Measurements from ENCODE around the gene DBH. TPM values are rescaled to one million over a fixed set of nuclear protein-coding genes. Genes with fewer than 3 reads are reported as not detected.

The DBH gene
- total RNA-seq, 4 donors from 2014 or later, result 0.11 to 0.15 TPM; not detected in 2

- intact Hi-C loops (cut with DNase I), result no loop called here
- no peaks in the 10 kb centered on the region for H3K9me3 ChIP-seq
- no peaks in the 10 kb centered on the region for H3K4me1 ChIP-seq
- no peaks in the 10 kb centered on the region for H3K27me3 ChIP-seq
- H3K4me3 ChIP-seq (replicated peaks in 1 of 3), result no peak overlapping the region
- H3K27ac ChIP-seq, result no peak overlapping the region
- no peaks in the 10 kb centered on the region for H3K36me3 ChIP-seq
- 91 to 97% methylated on average over 5 to 7 of the region's 7 CpGs for WGBS, 2 donors
- TF ChIP-seq, protein P1, sequence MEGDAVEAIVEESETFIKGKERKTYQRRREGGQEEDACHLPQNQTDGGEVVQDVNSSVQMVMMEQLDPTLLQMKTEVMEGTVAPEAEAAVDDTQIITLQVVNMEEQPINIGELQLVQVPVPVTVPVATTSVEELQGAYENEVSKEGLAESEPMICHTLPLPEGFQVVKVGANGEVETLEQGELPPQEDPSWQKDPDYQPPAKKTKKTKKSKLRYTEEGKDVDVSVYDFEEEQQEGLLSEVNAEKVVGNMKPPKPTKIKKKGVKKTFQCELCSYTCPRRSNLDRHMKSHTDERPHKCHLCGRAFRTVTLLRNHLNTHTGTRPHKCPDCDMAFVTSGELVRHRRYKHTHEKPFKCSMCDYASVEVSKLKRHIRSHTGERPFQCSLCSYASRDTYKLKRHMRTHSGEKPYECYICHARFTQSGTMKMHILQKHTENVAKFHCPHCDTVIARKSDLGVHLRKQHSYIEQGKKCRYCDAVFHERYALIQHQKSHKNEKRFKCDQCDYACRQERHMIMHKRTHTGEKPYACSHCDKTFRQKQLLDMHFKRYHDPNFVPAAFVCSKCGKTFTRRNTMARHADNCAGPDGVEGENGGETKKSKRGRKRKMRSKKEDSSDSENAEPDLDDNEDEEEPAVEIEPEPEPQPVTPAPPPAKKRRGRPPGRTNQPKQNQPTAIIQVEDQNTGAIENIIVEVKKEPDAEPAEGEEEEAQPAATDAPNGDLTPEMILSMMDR (IDR thresholded peaks at IDR 0.05), result no peak
- TF ChIP-seq POLR2A (IDR thresholded peaks at IDR 0.05), result no peak
- DNase-seq, result no peak
Measured at GRCh38 chr9:133640160-133640559, 4.0 kb downstream of the DBH start.

GRCh38 chr9:133640580-133641395 is 4.6 kb downstream of the DBH start:
- Histone ChIP-seq H3K27ac (no peak overlapping the region), H3K4me3 (replicated peaks in 1 of 3) (no peak overlapping the region), H3K27me3 (no peaks in the 10 kb centered on the region), H3K36me3 (no peaks in the 10 kb centered on the region), H3K4me1 (no peaks in the 10 kb centered on the region), H3K9me3 (no peaks in the 10 kb centered on the region)
- WGBS, 2 donors, result 87 to 89% methylated on average over 12 to 13 of the region's 13 CpGs
- DNase-seq, result no peak
- intact Hi-C loops (cut with DNase I), result no loop called here
- TF ChIP-seq, protein P1 (IDR thresholded peaks at IDR 0.05), result no peak
- no peak for TF ChIP-seq POLR2A (IDR thresholded peaks at IDR 0.05)

GRCh38 chr9:133641396-133641655 is 5.2 kb downstream of the DBH start:
- H3K9me3 ChIP-seq, result no peaks in the 10 kb centered on the region
- 80 to 90% methylated on average over 2 to 7 of the region's 7 CpGs for WGBS, 2 donors
- no peaks in the 10 kb centered on the region for H3K4me1 ChIP-seq
- intact Hi-C loops (cut with DNase I), result no loop called here
- no peak overlapping the region for H3K4me3 ChIP-seq (replicated peaks in 1 of 3)
- TF ChIP-seq, protein P1 (IDR thresholded peaks at IDR 0.05), result no peak
- TF ChIP-seq POLR2A (IDR thresholded peaks at IDR 0.05), result no peak
- H3K36me3 ChIP-seq, result no peaks in the 10 kb centered on the region
- H3K27ac ChIP-seq, result no peak overlapping the region
- no peaks in the 10 kb centered on the region for H3K27me3 ChIP-seq
- DNase-seq, result no peak

DNA sequence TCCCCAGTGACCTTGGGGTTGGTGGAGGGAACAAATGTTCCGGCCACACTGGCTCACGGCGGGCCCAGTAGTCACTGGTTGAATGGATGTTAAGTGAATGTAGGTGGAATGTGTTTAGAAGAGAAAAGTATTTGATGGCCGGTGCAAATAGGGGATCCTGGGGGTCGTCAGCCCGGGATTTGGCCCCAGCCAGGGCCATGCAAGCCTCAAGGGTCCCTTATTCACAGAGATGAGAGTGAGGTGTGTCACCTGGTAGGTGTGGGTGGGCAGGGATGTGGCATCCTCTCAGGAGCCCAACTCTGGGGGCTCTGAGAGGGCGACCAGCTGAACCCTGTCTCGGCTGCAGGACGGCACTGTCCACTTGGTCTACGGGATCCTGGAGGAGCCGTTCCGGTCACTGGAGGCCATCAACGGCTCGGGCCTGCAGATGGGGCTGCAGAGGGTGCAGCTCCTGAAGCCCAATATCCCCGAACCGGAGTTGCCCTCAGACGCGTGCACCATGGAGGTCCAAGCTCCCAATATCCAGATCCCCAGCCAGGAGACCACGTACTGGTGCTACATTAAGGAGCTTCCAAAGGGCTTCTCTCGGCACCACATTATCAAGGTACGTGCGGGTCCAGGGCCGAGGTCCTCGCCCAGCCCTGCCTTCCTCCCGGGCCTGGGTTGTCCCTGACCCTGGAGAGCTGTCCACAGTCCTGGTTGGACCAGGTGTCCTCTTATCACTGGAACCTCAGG is 5.9 kb downstream of the DBH start:
- no peak overlapping the region for H3K27ac ChIP-seq
- 88 to 93% methylated on average over 14 to 21 of the region's 25 CpGs for WGBS, 2 donors
- no peaks in the 10 kb centered on the region for H3K36me3 ChIP-seq
- H3K9me3 ChIP-seq, result no peaks in the 10 kb centered on the region
- H3K4me1 ChIP-seq, result no peaks in the 10 kb centered on the region
- TF ChIP-seq, protein P1 (IDR thresholded peaks at IDR 0.05), result no peak
- TF ChIP-seq POLR2A (IDR thresholded peaks at IDR 0.05), result no peak
- no peak for DNase-seq
- intact Hi-C loops (cut with DNase I), result no loop called here
- no peaks in the 10 kb centered on the region for H3K27me3 ChIP-seq
- no peak overlapping the region for H3K4me3 ChIP-seq (replicated peaks in 1 of 3)

GRCh38 chr9:133642708-133643361 is 6.7 kb downstream of the DBH start:
- Histone ChIP-seq H3K27ac (no peak overlapping the region), H3K4me1 (no peaks in the 10 kb centered on the region), H3K36me3 (no peaks in the 10 kb centered on the region), H3K4me3 (replicated peaks in 1 of 3) (no peak overlapping the region), H3K9me3 (no peaks in the 10 kb centered on the region), H3K27me3 (no peaks in the 10 kb centered on the region)
- DNase-seq, result no peak
- no peak for TF ChIP-seq POLR2A (IDR thresholded peaks at IDR 0.05)
- TF ChIP-seq, protein P1 (IDR thresholded peaks at IDR 0.05), result no peak
- WGBS, 2 donors, result 67 to 78% methylated on average over 14 to 15 of the region's 16 CpGs
- intact Hi-C loops (cut with DNase I), result no loop called here
